SK-N-MC (cell line): ENCODE data around the gene YIF1A.

ENCODE experiments used
- EZH2 ChIP-seq: fragments of 200-600 bp; sonication (generic); IDR thresholded peaks from one replicate; pipeline ENCODE4 v1.6.1; 2017; ENCODE audit warnings: antibody characterized with exemption
- POLR2AphosphoS5 ChIP-seq: IDR thresholded peaks from 2 replicates; pipeline ENCODE4 v1.6.1; 2012; ENCODE audit warnings: mild to moderate bottlenecking, low read depth, low read length, borderline replicate concordance

GRCh38 chr11:66335531-66336233 lies 46.7 kb upstream of the YIF1A start:
- TF ChIP-seq EZH2 = no peak
- TF ChIP-seq POLR2AphosphoS5 = no peak
